BLaER1 (cell line): ENCODE measurements around the gene SULT1A1.
"Not testable (repeated sequence)": the region's sequence is repeated elsewhere in the genome, so short reads cannot be mapped to it uniquely, and the experiment has no call there.

Experiments used
- H3K27ac ChIP-seq: shearing (Covaris generic); formaldehyde crosslinking; 2 replicates; pipeline ENCODE4 v1.8.1; 2022
- H3K27me3 ChIP-seq: shearing (Covaris generic); formaldehyde crosslinking; 2 replicates; pipeline ENCODE4 v1.8.1; 2022
- H3K36me3 ChIP-seq: shearing (Covaris generic); formaldehyde crosslinking; 2 replicates; pipeline ENCODE4 v1.8.1; 2022
- H3K4me1 ChIP-seq: shearing (Covaris generic); formaldehyde crosslinking; 2 replicates; pipeline ENCODE4 v1.8.1; 2022
- H3K4me2 ChIP-seq: shearing (Covaris generic); formaldehyde crosslinking; 2 replicates; pipeline ENCODE4 v1.8.1; 2022
- H3K4me3 ChIP-seq: shearing (Covaris generic); formaldehyde crosslinking; 2 replicates; pipeline ENCODE4 v1.8.1; 2022
- H3K9ac ChIP-seq: shearing (Covaris generic); formaldehyde crosslinking; 2 replicates; pipeline ENCODE4 v1.8.1; 2022
- H3K9me3 ChIP-seq: shearing (Covaris generic); formaldehyde crosslinking; 2 replicates; pipeline ENCODE4 v1.8.1; 2022
- H4K20me1 ChIP-seq: shearing (Covaris generic); formaldehyde crosslinking; 2 replicates; pipeline ENCODE4 v1.8.1; 2022
- Cebpa-rat ChIP-seq: shearing (Covaris generic); IDR thresholded peaks from 2 replicates; pipeline ENCODE4 v1.8.1; 2022

SULT1A1 gene

DNA sequence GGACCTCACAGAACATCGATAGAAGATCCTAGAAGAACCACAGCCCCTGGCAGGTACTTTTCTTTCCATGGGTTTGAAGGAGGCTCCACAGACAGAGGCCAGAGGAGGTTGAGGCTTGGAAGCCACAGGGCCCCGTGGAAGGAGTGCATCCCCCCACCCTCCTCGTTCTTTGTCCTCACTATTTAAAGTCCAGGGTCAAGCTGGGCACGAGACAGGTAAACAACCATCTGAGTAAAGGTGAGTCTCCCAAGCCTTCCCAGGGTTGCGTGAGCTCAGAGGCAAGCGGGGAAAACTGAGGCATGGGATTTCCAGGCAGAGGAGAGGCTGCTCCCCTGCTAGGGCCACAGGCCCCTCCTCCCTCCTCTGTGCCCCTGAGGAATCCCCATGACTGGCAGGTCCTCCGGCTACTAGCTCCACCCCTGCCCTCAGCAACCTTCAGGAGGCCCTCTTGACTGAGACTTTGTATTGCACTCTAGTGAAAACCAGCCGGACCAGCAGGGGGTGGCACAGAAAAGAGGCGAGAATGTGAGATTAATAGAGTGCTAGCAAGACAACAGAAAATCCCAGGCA lies 12.1 kb downstream of the SULT1A1 start:
- Histone ChIP-seq H3K9ac (no peak overlapping the region), H3K27ac (peak overlapping the region; percentile 52; the same call in 1 of the 2 replicates), H3K9me3 (no peaks in the 10 kb centered on the region), H3K4me2 (peak overlapping the region; percentile 80), H3K4me1 (peaks cover 23% of the 10 kb centered on the region), H3K27me3 (no peaks in the 10 kb centered on the region), H3K4me3 (no peak overlapping the region), H4K20me1 (no peaks in the 10 kb centered on the region), H3K36me3 (peaks cover 7% of the 10 kb centered on the region)
- TF ChIP-seq Cebpa-rat = no peak

DNA sequence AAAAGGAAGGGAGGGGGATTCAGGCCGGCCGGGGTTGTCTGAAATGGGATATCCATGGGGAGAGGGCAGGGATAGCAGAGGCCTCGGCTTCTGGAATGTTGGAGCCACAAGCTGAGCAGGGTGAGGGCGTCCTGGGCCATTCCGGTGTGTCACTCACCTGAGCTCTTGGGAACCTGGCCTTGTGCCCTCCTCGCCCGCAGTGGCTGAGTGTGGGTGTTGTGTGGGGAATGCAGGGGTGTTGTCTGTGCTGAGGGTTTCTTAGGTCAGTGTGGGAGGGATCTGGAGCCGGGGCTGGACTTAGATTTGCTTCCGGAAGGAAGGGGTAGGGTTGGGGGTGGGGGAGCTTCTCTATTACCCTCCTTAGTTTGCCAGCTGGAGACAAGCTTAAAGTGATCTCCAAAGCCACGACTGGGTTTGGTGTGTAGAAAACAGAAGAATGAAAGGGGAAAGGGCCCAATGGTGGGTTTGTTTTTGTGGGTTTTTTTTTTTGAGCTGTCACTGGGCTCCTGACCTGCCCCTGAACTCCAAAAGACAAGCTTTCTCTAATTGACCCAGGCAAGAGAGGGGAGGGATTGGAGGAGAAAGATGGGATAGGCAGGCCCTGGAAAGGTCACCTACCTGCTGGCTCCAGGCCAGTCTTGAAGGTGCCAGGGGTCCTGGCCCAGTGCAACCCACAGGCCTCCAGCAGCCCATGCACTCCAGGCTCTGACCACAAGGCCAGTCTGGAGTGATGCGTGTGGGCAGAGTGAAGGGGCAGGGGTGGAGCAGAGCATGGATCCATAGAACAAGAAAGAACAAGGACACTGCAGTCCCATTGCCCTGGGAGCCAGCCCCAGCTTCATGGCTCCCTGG lies 12.8 kb downstream of the SULT1A1 start, which contains the start of gene SULT1A2:
Gene SULT1A2 (minus strand): TSS at position 211 of the 852 bp plus-strand sequence. CDS start 1,120 bp downstream, outside the sequence.
- no peak within 1 kb of the TSS for H3K9ac ChIP-seq
- no peaks in the 10 kb centered on the region for H3K27me3 ChIP-seq
- H3K4me1 ChIP-seq = peaks cover 19% of the 10 kb centered on the region
- no peak within 1 kb of the TSS for H3K4me3 ChIP-seq
- H3K36me3 ChIP-seq = peaks cover 14% of the 10 kb centered on the region
- H3K9me3 ChIP-seq = no peaks in the 10 kb centered on the region
- H3K4me2 ChIP-seq = peak within 1 kb of the TSS; percentile 80
- H4K20me1 ChIP-seq = no peaks in the 10 kb centered on the region
- H3K27ac ChIP-seq = peak within 1 kb of the TSS; percentile 52; the same call in 1 of the 2 replicates
- no peak for TF ChIP-seq Cebpa-rat

DNA sequence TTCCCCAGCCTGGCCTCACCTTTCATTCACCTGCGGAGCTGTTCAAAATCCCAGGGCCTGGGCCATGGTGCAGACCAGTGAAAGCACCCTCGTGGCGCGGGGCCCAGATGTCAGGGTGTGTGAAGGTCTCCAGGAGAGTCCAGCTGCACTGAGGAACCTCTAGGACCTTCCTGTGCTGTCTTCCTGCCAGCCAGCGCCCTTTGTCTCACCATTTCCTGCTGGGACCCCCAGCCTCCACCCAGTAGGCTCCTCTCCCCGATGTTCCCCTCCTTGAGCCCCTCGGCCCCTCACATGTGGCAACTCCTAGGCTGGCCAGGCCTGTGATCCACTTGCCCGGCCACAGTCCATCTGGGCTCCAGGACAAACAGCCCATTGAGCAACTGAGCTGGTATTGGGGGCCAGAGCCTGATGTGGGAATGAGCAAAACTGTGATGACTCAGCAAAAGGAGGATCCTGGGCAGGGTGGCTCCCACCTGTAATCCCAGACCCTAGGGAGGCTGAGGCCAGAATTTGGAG lies 13.7 kb downstream of the SULT1A1 start:
- Histone ChIP-seq H3K27ac (no peak overlapping the region), H3K36me3 (peaks cover 23% of the 10 kb centered on the region), H3K27me3 (no peaks in the 10 kb centered on the region), H3K4me3 (no peak overlapping the region), H3K4me1 (peaks cover 19% of the 10 kb centered on the region), H3K9me3 (no peaks in the 10 kb centered on the region), H3K9ac (no peak overlapping the region), H3K4me2 (peak overlapping the region; percentile 80; the same call in 1 of the 2 replicates), H4K20me1 (no peaks in the 10 kb centered on the region)
- TF ChIP-seq Cebpa-rat = no peak

DNA sequence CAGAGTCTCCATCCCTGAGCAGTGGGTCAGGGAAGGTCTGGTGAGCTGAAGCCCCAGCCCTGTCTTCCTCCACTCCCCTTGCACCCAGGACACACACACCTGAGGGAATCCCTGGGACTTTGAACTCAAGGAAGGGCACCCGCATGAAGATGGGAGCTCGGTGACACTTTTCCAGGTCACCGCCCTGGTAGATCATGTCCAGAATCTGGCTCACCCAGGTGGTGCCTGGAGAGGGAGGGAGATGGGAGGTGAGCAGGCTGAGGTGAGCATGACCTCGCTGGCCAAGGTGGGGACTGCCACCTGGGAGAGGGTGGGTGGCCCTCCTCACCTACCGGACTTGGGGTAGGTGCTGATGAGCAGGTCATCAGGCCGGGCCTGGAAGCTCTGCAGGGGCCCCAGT lies 14.4 kb downstream of the SULT1A1 start:
- not testable (repeated sequence) for H3K27ac ChIP-seq, H3K27me3 ChIP-seq

DNA sequence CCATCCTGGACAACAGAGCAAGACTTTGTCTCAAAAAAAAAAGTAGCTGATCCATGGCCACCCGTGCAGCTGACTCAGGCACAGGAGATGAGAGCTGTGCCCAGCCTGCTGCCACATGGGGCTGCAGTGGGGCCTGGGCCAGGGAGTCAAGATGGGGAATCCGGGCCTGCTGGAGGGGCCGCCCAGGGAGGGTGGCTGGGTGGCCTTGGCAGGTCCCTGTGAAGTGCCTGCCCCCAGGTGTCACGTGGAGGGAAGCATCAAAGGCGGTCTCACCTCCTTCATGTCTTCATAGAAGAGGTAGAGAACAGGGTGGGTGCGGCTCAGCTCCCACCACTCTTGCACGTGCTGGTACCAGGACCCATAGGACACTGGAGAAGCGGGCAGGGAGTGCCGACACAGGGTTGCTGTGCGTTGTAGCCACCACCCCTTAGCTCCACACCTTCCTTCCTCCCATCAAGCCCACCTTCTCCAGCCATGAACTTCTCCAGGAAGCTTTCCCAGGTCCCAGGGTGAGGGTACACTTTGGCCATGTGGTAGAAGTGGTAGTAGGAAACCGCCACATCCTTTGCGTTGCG lies 16.8 kb downstream of the SULT1A1 start:
- Histone ChIP-seq H3K4me2 (no peak overlapping the region), H3K36me3 (peaks cover 54% of the 10 kb centered on the region)
- TF ChIP-seq Cebpa-rat = no peak

More for the DNA sequence above, 14.4 kb downstream of the SULT1A1 start:
- H3K4me3 ChIP-seq, H3K9ac ChIP-seq, H3K9me3 ChIP-seq, H3K4me2 ChIP-seq, H4K20me1 ChIP-seq: not testable (repeated sequence)
- peaks cover 30% of the 10 kb centered on the region for H3K36me3 ChIP-seq
- peaks cover 19% of the 10 kb centered on the region for H3K4me1 ChIP-seq

DNA sequence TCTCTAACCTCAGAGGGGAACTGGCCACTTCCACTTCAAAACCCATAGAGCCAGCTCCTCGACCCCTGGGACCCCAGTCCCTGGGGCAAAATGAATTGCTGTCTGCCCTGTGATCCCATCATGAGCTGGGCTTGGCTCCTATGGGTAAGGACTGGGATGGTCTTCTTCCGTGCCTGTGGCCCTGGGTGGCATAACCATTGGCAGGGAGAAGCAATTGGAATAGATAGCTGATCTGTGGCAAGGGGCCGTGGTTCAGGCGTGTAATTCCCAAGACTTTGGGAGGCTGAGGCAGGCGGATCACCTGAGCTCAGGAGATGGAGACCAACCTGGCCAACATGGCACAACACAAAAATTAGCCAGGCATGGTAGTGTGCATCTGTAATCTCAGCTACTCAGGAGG lies 17.3 kb downstream of the SULT1A1 start:
- Histone ChIP-seq H3K4me2 (no peak overlapping the region), H3K4me1 (peaks cover 11% of the 10 kb centered on the region), H3K27me3 (no peaks in the 10 kb centered on the region), H3K4me3 (no peak overlapping the region), H3K36me3 (peaks cover 59% of the 10 kb centered on the region), H3K27ac (no peak overlapping the region), H3K9me3 (no peaks in the 10 kb centered on the region), H4K20me1 (no peaks in the 10 kb centered on the region), H3K9ac (no peak overlapping the region)
- TF ChIP-seq Cebpa-rat = no peak

More for the DNA sequence above, 16.8 kb downstream of the SULT1A1 start:
- Histone ChIP-seq H3K27me3 (no peaks in the 10 kb centered on the region), H3K27ac (no peak overlapping the region), H4K20me1 (no peaks in the 10 kb centered on the region), H3K9me3 (no peaks in the 10 kb centered on the region), H3K4me3 (no peak overlapping the region), H3K4me1 (peaks cover 16% of the 10 kb centered on the region), H3K9ac (no peak overlapping the region)

DNA sequence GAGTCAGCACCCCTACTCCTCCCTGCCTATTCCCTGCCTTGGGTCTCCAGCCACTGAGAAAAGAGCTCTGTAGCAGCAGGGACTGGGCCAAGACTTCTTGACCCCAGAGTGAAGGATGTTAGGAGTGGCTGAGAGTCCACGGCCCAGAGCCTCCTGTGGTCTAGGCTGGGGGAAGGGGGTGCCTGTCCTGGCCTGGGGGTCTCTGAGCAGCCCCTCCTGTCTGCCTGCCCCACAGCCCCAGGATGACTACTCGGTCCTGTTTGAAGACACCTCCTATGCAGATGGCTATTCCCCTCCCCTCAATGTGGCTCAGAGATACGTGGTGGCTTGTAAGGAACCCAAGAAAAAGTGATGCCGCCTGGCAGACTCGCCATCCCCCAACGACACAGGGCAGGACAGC lies 18.5 kb downstream of the SULT1A1 start:
- Histone ChIP-seq H3K4me3 (no peak overlapping the region), H3K27ac (no peak overlapping the region), H3K4me1 (no peaks in the 10 kb centered on the region), H3K27me3 (no peaks in the 10 kb centered on the region), H3K36me3 (peaks cover 71% of the 10 kb centered on the region), H3K9me3 (no peaks in the 10 kb centered on the region), H3K4me2 (no peak overlapping the region), H4K20me1 (no peaks in the 10 kb centered on the region), H3K9ac (no peak overlapping the region)
- TF ChIP-seq Cebpa-rat = no peak

DNA sequence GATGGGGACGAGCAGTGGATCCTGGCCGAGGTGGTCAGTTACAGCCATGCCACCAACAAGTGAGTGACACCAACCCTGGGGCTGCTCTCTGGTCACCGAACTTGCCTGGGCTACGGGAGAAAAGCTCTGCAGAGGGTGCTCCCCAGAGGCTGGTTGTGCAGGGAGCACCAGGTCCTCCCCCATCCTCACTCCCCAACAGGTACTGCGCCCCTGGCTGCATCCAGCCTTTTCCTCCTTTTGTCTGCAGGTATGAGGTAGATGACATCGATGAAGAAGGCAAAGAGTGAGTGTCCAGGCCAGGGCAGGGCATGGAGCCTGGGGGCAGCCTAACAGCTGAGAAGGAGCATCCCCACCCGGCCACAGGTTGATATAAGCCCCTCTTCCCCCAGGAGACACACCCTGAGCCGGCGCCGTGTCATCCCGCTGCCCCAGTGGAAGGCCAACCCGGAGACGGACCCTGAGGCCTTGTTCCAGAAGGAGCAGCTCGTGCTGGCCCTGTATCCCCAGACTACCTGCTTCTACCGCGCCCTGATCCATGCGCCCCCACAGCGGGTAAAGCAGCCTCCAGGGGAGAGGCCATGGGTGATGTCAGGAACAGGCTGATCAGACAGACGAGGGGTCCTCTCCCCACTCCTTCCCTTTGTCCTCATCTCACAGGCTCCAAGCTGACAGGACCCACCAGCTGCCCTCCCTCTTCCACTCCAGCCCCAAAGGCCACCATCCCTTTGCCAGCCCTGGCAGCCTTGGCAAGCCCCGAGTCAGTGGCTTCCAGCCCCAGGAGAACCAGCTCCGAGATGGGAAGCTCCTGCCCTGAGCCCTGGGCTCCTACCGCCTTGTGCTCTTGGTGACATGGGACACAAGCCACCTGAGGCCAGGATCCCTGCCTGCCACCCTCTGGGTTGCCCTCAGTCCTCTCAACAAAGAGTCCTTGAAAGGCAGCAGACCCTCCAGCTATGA lies 19.2 kb downstream of the SULT1A1 start:
- Histone ChIP-seq H3K27ac (no peak overlapping the region), H3K27me3 (no peaks in the 10 kb centered on the region), H3K4me1 (no peaks in the 10 kb centered on the region), H4K20me1 (no peaks in the 10 kb centered on the region), H3K4me2 (no peak overlapping the region), H3K36me3 (peaks cover 78% of the 10 kb centered on the region), H3K4me3 (no peak overlapping the region), H3K9ac (no peak overlapping the region), H3K9me3 (no peaks in the 10 kb centered on the region)
- TF ChIP-seq Cebpa-rat = no peak

DNA sequence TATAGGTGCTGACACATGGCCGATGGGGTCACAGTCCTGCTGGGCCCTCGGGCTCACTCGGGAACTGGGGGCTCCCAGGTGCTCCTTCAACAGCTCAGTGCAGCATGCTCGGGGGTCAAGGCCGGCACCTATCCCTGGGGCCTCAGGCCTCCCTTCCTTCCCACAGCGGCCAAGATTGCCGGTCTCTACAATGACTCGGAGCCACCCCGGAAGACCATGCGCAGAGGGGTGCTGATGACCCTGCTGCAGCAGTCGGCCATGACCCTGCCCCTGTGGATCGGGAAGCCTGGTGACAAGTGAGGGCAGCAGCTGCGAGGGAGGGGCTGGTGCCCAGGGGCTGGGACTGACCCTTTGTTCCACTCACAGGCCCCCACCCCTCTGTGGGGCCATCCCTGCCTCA lies 19.9 kb downstream of the SULT1A1 start:
- Histone ChIP-seq H3K36me3 (peaks cover 85% of the 10 kb centered on the region), H3K27ac (no peak overlapping the region), H3K9ac (no peak overlapping the region), H3K27me3 (no peaks in the 10 kb centered on the region), H3K4me3 (no peak overlapping the region), H4K20me1 (no peaks in the 10 kb centered on the region), H3K4me2 (no peak overlapping the region), H3K4me1 (no peaks in the 10 kb centered on the region), H3K9me3 (no peaks in the 10 kb centered on the region)
- TF ChIP-seq Cebpa-rat = no peak
